ENCODE results near the gene TTL.
"Not testable (repeated sequence)": the region's sequence is repeated elsewhere in the genome, so short reads cannot be mapped to it uniquely, and the experiment has no call there.

Gene TTL

DNA sequence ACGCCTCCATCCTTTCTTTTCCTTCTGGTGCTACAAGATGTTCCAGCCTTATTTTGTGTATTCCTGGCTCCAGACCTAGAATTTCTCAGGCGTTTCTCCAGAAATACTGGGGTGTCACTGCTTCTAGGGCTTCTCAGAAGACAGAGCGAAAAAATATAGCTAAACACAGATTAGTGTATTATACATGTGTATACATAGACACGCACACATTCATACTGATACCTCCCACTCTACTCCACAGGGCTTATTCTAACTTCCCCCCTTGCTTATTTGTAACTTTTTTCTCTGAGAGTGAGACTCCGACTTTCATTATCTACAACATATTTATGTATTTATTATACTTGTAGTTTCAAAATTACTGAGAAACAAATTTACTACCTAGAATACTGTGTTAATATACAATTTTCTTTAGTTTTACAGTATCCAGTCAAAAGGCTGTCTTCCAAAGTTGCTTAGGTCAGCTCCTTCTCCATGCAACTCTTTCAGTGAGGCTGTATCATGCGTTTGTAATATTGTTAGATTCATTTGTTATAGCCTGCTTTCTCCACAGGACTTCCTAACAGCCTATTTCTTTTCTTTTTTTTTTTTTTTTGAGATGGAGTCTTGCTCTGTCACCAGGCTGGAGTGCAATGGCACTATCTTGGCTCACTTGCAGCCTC is 43.2 kb upstream of the TTL start:
- no CpG with 5 or more reads among the region's 6 CpGs for whole genome bisulfite sequencing (ENCODE audit: insufficient coverage, insufficient read length)
- H3K27ac ChIP-seq (ENCODE audit: low read length); H3K27me3 ChIP-seq (ENCODE audit: control insufficient read depth, insufficient read depth, low read length); H3K4me3 ChIP-seq (ENCODE audit: low read length); DNase-seq (ENCODE audit: low read depth, low spot score); H3K36me3 ChIP-seq (ENCODE audit: control insufficient read depth, insufficient read depth, low read length); H3K4me1 ChIP-seq (ENCODE audit: control insufficient read depth, insufficient read depth, low read length); H3K9me3 ChIP-seq (ENCODE audit: control insufficient read depth, insufficient read depth, low read length): not testable (repeated sequence)

DNA sequence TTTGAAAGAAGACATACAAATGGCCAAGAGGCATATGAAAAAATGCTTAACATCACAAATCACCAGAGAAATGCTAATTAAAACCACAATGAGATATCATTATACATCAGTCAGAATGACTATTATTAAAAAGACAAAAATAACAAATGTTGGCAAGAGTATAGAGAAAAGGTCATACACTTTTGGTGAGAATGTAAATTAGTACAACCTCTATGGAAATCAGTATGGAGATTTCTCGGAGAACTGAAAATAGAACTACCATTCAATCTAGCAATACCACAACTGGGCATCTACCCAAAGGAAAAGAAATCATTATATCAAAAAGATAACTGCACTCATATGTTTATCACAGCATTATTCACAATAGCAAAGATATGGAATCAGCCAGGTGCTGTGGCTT is 37.7 kb upstream of the TTL start:
- H3K27ac ChIP-seq (ENCODE audit: low read length); H3K36me3 ChIP-seq (ENCODE audit: control insufficient read depth, insufficient read depth, low read length); H3K9me3 ChIP-seq (ENCODE audit: control insufficient read depth, insufficient read depth, low read length); DNase-seq (ENCODE audit: low read depth, low spot score); H3K4me1 ChIP-seq (ENCODE audit: control insufficient read depth, insufficient read depth, low read length); H3K27me3 ChIP-seq (ENCODE audit: control insufficient read depth, insufficient read depth, low read length); H3K4me3 ChIP-seq (ENCODE audit: low read length): not testable (repeated sequence)
- WGBS (ENCODE audit: insufficient coverage, insufficient read length), result no CpG with 5 or more reads among the region's 1 CpG

DNA sequence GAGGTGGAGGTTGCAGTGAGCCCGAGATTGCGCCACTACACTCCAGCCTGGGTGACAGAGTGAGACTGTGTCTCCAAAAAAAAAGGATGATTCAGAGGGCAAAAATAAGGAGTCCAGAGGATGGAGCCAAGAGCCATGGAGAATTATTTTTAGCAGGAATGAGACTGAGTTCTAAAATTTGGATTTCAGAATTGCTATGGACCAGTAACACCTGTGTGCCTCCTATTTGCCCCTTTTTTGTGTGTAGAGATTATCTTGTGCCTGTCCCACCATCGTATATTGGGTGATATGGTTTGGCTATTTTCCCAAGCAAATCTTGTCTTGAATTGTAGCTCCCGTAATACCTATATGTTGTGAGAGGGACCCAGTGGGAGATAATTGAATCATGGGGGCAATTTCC is 32.1 kb upstream of the TTL start:
- DNase-seq (ENCODE audit: low read depth, low spot score), result no peak
- WGBS (ENCODE audit: insufficient coverage, insufficient read length), result no CpG with 5 or more reads among the region's 4 CpGs
- no peaks in the 10 kb centered on the region for H3K27me3 ChIP-seq (ENCODE audit: control insufficient read depth, insufficient read depth, low read length)
- H3K4me3 ChIP-seq (ENCODE audit: low read length), result no peak overlapping the region
- H3K4me1 ChIP-seq (ENCODE audit: control insufficient read depth, insufficient read depth, low read length), result no peaks in the 10 kb centered on the region
- H3K27ac ChIP-seq (ENCODE audit: low read length), result no peak overlapping the region
- no peaks in the 10 kb centered on the region for H3K36me3 ChIP-seq (ENCODE audit: control insufficient read depth, insufficient read depth, low read length)
- H3K9me3 ChIP-seq (ENCODE audit: control insufficient read depth, insufficient read depth, low read length), result no peaks in the 10 kb centered on the region

DNA sequence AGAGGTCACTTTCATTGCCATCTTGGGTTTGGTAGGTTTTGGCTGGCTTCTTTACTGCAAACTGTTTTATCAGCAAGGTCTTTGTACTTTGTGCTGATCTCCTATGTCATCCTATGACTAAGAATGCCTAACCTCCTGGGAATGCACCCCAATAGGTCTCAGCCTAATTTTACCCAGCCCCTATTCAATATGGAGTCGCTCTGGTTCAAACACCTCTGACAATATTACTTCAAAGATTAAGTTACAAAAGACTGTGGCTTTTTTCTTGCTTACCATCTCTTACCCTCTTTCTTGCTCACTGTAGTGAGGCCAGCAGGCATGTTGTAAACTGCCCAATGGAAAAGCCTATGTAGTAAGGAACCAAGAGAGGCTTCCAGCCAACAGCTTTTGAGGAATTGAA is 30.6 kb upstream of the TTL start:
- Histone ChIP-seq H3K27ac (ENCODE audit: low read length) (no peak overlapping the region), H3K4me3 (ENCODE audit: low read length) (no peak overlapping the region), H3K4me1 (ENCODE audit: control insufficient read depth, insufficient read depth, low read length) (no peaks in the 10 kb centered on the region), H3K27me3 (ENCODE audit: control insufficient read depth, insufficient read depth, low read length) (no peaks in the 10 kb centered on the region), H3K9me3 (ENCODE audit: control insufficient read depth, insufficient read depth, low read length) (no peaks in the 10 kb centered on the region), H3K36me3 (ENCODE audit: control insufficient read depth, insufficient read depth, low read length) (no peaks in the 10 kb centered on the region)
- no peak for DNase-seq (ENCODE audit: low read depth, low spot score)
- no CpG with 5 or more reads among the region's 1 CpG for WGBS (ENCODE audit: insufficient coverage, insufficient read length)

DNA sequence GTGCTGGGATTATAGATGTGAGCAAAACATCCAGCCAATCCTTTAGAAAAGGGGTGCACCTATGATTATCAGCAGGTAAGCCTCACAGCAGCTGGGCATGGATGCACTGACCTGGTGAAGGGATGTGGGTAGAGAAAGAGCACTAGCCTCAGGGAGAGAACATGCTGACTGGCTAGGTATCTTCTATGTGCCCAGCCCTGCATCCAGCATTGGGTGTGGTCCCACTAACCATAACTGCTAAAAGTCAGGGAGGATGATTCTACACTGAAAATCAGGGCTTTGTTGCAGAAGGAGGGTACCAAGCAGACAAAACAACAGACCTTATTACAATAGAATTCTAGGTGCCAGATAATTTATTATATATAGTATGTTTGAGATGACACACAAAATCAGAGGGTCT is 27.4 kb upstream of the TTL start:
- no peak overlapping the region for H3K27ac ChIP-seq (ENCODE audit: low read length)
- H3K4me1 ChIP-seq (ENCODE audit: control insufficient read depth, insufficient read depth, low read length), result no peaks in the 10 kb centered on the region
- no peak for DNase-seq (ENCODE audit: low read depth, low spot score)
- no peaks in the 10 kb centered on the region for H3K27me3 ChIP-seq (ENCODE audit: control insufficient read depth, insufficient read depth, low read length)
- no peaks in the 10 kb centered on the region for H3K36me3 ChIP-seq (ENCODE audit: control insufficient read depth, insufficient read depth, low read length)
- H3K4me3 ChIP-seq (ENCODE audit: low read length), result no peak overlapping the region
- no peaks in the 10 kb centered on the region for H3K9me3 ChIP-seq (ENCODE audit: control insufficient read depth, insufficient read depth, low read length)

DNA sequence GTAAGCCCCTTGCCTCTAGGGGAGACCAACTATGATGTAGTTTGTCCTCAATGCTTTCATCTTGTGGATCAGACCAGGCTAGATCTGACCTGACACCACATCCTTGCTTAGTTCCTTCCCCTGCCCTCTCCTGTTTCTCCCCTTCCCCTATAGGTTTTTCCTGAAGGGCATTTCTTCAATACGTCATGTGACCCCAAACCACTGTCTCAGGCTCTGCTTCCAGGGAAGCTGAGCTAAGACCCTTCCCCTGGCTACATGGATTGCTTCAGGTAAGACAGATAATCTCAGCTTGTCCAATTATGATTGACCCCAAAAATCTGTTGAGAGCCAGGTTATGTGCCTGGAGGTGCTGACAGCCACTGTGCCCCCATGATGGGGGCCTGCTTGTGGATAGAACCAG is 22.6 kb upstream of the TTL start:
- Histone ChIP-seq H3K36me3 (ENCODE audit: control insufficient read depth, insufficient read depth, low read length) (no peaks in the 10 kb centered on the region), H3K4me3 (ENCODE audit: low read length) (no peak overlapping the region), H3K27ac (ENCODE audit: low read length) (no peak overlapping the region), H3K4me1 (ENCODE audit: control insufficient read depth, insufficient read depth, low read length) (no peaks in the 10 kb centered on the region), H3K9me3 (ENCODE audit: control insufficient read depth, insufficient read depth, low read length) (no peaks in the 10 kb centered on the region), H3K27me3 (ENCODE audit: control insufficient read depth, insufficient read depth, low read length) (no peaks in the 10 kb centered on the region)
- WGBS (ENCODE audit: insufficient coverage, insufficient read length), result no CpG with 5 or more reads among the region's 1 CpG
- DNase-seq (ENCODE audit: low read depth, low spot score), result no peak

DNA sequence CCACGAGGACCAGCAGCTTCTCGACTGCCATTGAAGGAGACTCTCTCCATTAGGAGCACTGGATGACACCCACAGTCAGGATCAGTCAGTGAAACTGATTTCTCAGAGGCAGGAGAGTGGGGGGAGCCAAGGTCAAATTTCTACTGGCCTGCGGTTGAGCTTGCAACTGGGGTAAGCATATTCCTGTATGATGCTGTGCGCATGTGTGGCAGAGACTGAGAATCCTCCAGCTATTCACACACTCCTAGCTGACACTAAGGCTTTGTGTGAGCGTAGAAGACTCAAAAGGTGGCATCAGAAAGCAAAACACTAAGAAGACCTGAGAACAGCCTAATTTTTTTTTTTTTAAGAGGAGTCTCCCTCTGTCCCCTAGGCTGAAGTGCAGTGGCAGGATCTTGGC is 19.8 kb upstream of the TTL start:
- Histone ChIP-seq H3K4me1 (ENCODE audit: control insufficient read depth, insufficient read depth, low read length) (no peaks in the 10 kb centered on the region), H3K36me3 (ENCODE audit: control insufficient read depth, insufficient read depth, low read length) (no peaks in the 10 kb centered on the region), H3K27me3 (ENCODE audit: control insufficient read depth, insufficient read depth, low read length) (no peaks in the 10 kb centered on the region), H3K4me3 (ENCODE audit: low read length) (no peak overlapping the region), H3K27ac (ENCODE audit: low read length) (no peak overlapping the region), H3K9me3 (ENCODE audit: control insufficient read depth, insufficient read depth, low read length) (no peaks in the 10 kb centered on the region)
- DNase-seq (ENCODE audit: low read depth, low spot score), result no peak
- no CpG with 5 or more reads among the region's 5 CpGs for WGBS (ENCODE audit: insufficient coverage, insufficient read length)

DNA sequence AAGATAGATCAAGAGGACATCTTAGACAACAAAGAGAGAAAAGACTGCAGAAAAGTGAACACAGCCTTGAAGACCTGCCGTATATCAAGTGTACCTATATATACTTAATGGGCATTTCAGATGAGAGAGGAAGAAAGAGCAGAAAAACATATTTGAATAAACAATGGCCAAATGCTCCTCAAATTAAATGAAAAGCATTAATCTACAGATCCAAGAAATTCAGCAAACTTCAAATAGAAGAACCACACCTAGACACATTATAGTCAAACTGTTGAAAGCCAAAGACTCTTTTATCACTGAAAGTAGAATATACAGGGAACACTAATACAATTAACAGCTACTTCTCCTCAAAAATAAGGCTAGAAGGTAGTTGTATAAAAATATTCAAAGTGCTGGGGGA is 18.7 kb upstream of the TTL start:
- H3K36me3 ChIP-seq (ENCODE audit: control insufficient read depth, insufficient read depth, low read length), result no peaks in the 10 kb centered on the region
- H3K9me3 ChIP-seq (ENCODE audit: control insufficient read depth, insufficient read depth, low read length), result no peaks in the 10 kb centered on the region
- no peak overlapping the region for H3K27ac ChIP-seq (ENCODE audit: low read length)
- no peaks in the 10 kb centered on the region for H3K27me3 ChIP-seq (ENCODE audit: control insufficient read depth, insufficient read depth, low read length)
- no CpG with 5 or more reads among the region's 1 CpG for WGBS (ENCODE audit: insufficient coverage, insufficient read length)
- no peaks in the 10 kb centered on the region for H3K4me1 ChIP-seq (ENCODE audit: control insufficient read depth, insufficient read depth, low read length)
- no peak overlapping the region for H3K4me3 ChIP-seq (ENCODE audit: low read length)
- DNase-seq (ENCODE audit: low read depth, low spot score), result no peak

DNA sequence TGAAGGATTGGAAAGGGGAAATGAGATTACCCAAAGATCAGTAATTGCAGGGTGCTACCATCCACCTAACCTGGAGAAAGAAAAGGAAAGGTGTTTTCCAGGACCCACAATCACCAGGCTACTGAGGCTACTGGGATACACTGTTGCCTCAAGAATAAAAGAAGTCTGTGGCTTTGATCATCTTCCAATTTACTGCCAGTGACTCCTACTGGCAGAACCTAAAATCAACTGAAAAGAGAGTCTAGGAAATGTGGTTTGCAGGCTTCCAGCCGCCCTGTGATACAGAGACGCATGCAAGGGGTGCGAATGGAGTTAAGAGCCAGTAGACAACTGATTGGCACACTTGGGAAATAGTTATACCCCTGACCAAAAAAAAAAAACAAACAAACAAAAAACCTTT is 16.6 kb upstream of the TTL start:
- H3K9me3 ChIP-seq (ENCODE audit: control insufficient read depth, insufficient read depth, low read length), result no peaks in the 10 kb centered on the region
- no peaks in the 10 kb centered on the region for H3K4me1 ChIP-seq (ENCODE audit: control insufficient read depth, insufficient read depth, low read length)
- H3K27ac ChIP-seq (ENCODE audit: low read length), result no peak overlapping the region
- H3K4me3 ChIP-seq (ENCODE audit: low read length), result no peak overlapping the region
- no peak for DNase-seq (ENCODE audit: low read depth, low spot score)
- H3K27me3 ChIP-seq (ENCODE audit: control insufficient read depth, insufficient read depth, low read length), result no peaks in the 10 kb centered on the region
- no peaks in the 10 kb centered on the region for H3K36me3 ChIP-seq (ENCODE audit: control insufficient read depth, insufficient read depth, low read length)
- WGBS (ENCODE audit: insufficient coverage, insufficient read length), result no CpG with 5 or more reads among the region's 3 CpGs

DNA sequence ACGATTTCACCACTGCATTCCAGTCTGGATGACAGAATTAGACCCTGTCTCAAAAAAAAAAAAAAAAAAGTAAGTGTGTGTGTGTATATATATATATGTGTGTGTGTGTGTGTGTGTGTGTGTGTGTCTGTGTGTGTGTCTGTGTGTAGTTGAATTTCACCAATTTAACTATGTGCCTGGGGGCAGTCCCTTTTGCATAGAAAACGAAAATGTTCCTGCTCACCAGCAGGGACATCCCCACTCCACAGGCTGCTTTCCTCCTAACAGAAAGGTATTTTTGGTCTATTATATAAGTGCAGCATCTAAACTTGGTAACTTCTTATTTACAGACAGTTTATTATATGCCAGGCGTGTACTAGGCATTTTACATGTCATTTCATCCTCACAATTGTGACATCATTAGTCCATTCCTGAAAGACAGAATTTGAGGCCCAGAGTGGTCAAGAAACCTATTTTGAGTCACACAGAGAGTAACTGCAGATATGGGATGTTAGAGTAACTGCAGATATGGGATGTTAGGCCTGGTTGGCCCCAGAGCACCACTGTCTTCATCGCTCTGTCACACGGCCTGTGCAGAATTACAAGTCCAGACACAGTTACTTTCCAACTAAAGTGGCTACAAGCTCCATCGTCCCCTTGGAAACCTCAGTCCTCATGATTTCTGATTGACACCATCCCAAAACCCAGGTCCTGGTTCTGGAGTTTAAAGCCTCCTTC is 9.3 kb upstream of the TTL start:
- no peak overlapping the region for H3K4me3 ChIP-seq (ENCODE audit: low read length)
- no peaks in the 10 kb centered on the region for H3K27me3 ChIP-seq (ENCODE audit: control insufficient read depth, insufficient read depth, low read length)
- no peak for DNase-seq (ENCODE audit: low read depth, low spot score)
- H3K27ac ChIP-seq (ENCODE audit: low read length), result no peak overlapping the region
- no CpG with 5 or more reads among the region's 6 CpGs for WGBS (ENCODE audit: insufficient coverage, insufficient read length)
- H3K36me3 ChIP-seq (ENCODE audit: control insufficient read depth, insufficient read depth, low read length), result no peaks in the 10 kb centered on the region
- H3K9me3 ChIP-seq (ENCODE audit: control insufficient read depth, insufficient read depth, low read length), result no peaks in the 10 kb centered on the region
- H3K4me1 ChIP-seq (ENCODE audit: control insufficient read depth, insufficient read depth, low read length), result no peaks in the 10 kb centered on the region

DNA sequence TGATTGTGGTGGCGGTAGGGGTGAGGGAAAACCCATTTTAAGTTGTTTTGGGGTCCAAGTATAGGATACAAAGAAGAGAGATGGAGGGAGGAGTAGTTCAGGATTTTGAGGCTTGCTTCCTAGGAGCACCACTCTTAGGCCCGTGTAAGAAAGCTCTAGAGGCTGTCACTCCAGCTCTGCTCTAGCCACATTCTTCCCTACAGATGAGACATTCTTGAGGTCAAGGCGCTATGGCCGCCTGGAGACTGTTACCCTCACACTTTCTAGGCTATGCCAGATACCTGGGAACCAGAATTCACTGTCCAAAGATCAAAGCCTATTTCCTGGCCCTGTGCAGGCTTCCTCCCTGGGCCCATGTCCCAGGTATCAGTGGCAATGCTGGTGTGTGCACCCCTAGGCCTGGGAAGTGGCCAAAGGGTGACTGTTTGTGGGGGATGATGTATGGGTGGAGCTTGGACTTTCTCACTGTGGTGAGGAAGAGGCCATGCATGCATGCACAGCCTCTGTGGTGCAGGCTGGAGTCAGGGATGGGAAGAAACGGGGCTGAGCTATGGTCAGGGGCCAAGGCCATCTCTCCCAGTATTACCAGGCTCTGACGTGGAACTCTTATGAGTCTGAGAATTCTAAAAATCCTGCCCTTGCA is 7.0 kb upstream of the TTL start:
- DNase-seq (ENCODE audit: low read depth, low spot score), result no peak
- Histone ChIP-seq H3K9me3 (ENCODE audit: control insufficient read depth, insufficient read depth, low read length) (no peaks in the 10 kb centered on the region), H3K27ac (ENCODE audit: low read length) (no peak overlapping the region), H3K4me3 (ENCODE audit: low read length) (no peak overlapping the region), H3K4me1 (ENCODE audit: control insufficient read depth, insufficient read depth, low read length) (no peaks in the 10 kb centered on the region), H3K36me3 (ENCODE audit: control insufficient read depth, insufficient read depth, low read length) (no peaks in the 10 kb centered on the region), H3K27me3 (ENCODE audit: control insufficient read depth, insufficient read depth, low read length) (no peaks in the 10 kb centered on the region)
- WGBS (ENCODE audit: insufficient coverage, insufficient read length), result no CpG with 5 or more reads among the region's 6 CpGs

All from iPS DF 6.9 (cell line).